GM19193 (cell line): Measurements from ENCODE around the gene TDRKH.

Experiments used
- POLR2A ChIP-seq: IDR thresholded peaks from 4 replicates; pipeline ENCODE4 v1.6.1; 2011; ENCODE audit not compliant: insufficient read depth, insufficient read length; ENCODE audit errors: extremely low read depth

Gene TDRKH

GRCh38 chr1:151800830-151801229, 10.5 kb upstream of the TDRKH start:
- no peak for TF ChIP-seq POLR2A

GRCh38 chr1:151799179-151800022, 9.1 kb upstream of the TDRKH start:
- TF ChIP-seq POLR2A: no peak

GRCh38 chr1:151798571-151798970, 8.3 kb upstream of the TDRKH start:
- no peak for TF ChIP-seq POLR2A

- TF ChIP-seq POLR2A: no peak
Observed at GRCh38 chr1:151790940-151791651, 796 bp upstream of the TDRKH start.

- TF ChIP-seq POLR2A: no peak
Observed at GRCh38 chr1:151787689-151788088, 2.6 kb downstream of the TDRKH start.

- TF ChIP-seq POLR2A: no peak
Observed at GRCh38 chr1:151783796-151784195, 6.5 kb downstream of the TDRKH start.

- TF ChIP-seq POLR2A: no peak
Observed at GRCh38 chr1:151782741-151783140, 7.6 kb downstream of the TDRKH start.

- TF ChIP-seq POLR2A: no peak
Observed at GRCh38 chr1:151779852-151780251, 10.4 kb downstream of the TDRKH start.

GRCh38 chr1:151777317-151777716, 13.0 kb downstream of the TDRKH start:
- no peak for TF ChIP-seq POLR2A

GRCh38 chr1:151776665-151777062, 13.6 kb downstream of the TDRKH start:
- TF ChIP-seq POLR2A: no peak

GRCh38 chr1:151775894-151776664, 14.2 kb downstream of the TDRKH start:
- TF ChIP-seq POLR2A: no peak

GRCh38 chr1:151774256-151774922, 15.9 kb downstream of the TDRKH start:
- no peak for TF ChIP-seq POLR2A

GRCh38 chr1:151773702-151774101, 16.6 kb downstream of the TDRKH start:
- TF ChIP-seq POLR2A: no peak

- no peak for TF ChIP-seq POLR2A
Observed at GRCh38 chr1:151763990-151764389, 26.3 kb downstream of the TDRKH start.
